Melanocyte of skin (primary cell): ENCODE data around the gene MCUB. TPM values are rescaled to one million over a fixed set of nuclear protein-coding genes. Genes with fewer than 3 reads are reported as not detected.

Experiments
- small RNA-seq, 2 donors: library from RNA; depleted of rRNA; stranded (forward); fragments of <200 nt; gene quantifications; one replicate each; pipeline ENCODE3, GENCODE V24; 2012
- total RNA-seq, 2 donors: library from RNA; depleted of rRNA; stranded (reverse); fragments of >200 nt; gene quantifications; 2 replicates each; pipeline ENCODE4 v1.2.3, GENCODE V29; 2012

The MCUB gene, protein sequence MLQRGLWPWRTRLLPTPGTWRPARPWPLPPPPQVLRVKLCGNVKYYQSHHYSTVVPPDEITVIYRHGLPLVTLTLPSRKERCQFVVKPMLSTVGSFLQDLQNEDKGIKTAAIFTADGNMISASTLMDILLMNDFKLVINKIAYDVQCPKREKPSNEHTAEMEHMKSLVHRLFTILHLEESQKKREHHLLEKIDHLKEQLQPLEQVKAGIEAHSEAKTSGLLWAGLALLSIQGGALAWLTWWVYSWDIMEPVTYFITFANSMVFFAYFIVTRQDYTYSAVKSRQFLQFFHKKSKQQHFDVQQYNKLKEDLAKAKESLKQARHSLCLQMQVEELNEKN
- total RNA-seq = 10 to 100 TPM in 1 of 2 donors, 1 to 10 TPM in 1; 5.5 to 16.7 TPM

GRCh38 chr4:109559983-109560686, at the start of gene MCUB:
Gene MCUB (plus strand): TSS chr4:109560246. CDS start chr4:109560338, 92 bp downstream.

DNA sequence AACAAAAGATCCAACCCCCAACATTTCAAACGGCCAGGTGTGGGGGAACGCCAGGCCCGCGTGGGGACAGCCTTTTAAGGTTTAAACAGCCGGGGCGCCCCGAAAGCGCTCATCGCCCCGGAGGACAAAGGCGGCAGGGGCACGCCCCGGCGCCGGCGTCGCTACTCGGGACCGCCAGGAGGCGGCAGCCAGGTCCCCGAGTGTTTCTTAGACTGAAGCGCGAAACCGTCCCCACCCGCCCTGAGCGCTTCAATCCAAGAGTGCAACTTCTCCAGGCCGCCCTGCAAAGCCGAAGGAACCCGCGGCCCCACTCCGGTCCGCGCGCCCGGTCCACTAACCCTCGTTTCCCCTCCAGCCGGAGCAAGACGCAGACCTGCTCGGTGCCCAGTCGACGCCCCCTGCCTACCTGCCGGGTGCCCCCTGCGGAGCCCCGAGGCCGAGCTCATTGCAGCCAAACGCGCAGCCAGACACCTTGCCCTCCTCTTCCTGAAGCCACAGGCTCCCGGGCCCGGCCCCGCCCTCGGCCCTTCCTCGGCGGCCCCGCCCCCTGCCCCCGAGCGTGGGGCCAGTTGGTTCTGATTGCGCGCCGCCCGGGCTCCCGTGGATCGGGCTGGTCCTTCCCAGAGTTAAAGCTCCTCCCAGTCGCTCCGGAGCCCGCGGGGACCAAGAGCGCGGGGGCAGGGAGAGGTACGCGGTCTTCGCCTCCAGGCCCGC, 143.1 kb downstream of the MCUB start, which contains the start of gene CASP6:
TSS of gene CASP6 (minus strand) at position 496 of the 714 bp plus-strand sequence. CDS start at position 446, 50 bp downstream.

DNA sequence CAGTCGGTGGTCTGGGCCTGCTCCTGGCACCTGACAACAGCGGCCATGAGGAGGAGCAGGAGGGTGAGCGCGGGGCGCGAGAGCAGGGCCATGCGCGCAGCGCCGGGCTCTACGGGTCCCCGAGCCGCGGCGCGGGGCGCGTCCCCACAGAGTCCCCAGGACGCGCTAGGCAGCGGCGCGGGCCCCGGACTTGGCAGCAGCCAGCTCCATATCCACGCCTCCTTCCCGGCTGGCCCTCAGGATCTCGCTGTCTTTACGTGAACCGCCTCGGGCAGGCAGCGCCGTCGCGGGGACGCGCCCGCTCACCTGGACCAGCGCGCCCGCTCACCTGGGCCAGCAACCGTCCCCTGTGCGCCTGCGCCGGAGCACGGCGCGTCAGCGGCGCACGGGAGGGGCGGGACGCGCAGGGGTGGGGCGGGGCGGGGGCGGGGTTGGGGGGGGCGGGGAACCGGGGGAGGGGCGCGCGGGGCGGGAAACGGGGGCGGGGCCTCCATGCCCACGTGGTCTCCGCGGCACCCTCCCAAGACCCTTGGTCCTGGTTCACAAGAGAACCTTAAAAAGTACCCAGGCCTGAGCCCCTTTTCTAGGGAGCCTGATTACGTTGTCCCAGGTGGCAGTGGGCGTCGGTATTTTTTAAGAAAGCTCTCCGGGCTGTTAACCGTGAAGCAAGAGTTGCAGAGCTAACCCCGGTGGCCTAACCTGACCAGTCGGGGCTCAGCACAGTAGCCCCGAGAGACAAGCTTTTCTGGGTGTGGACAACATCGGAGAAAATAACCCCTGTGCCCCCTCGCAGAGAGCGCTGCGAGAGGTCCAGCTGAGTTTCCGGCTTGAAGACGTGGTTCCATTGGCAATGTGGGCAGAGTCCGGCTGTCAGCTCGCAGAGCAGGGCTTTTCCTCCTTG, 169.9 kb downstream of the MCUB start, which contains the start of gene PLA2G12A:
TSS of gene PLA2G12A (minus strand) at position 353 of the 901 bp plus-strand sequence. CDS start at position 92, 261 bp downstream.

Small RNA genes within 50 kb of the gene (small RNA-seq; reads per million reads assigned to genes)
- 0 to 0.29 reads per million in 2 donors for gene HIGD1AP14

Other genes starting within 250 kb of the MCUB start
- gene SEC24B, start 126.4 kb upstream of the MCUB start, total RNA-seq = 10 to 100 TPM; 18.2 to 23.0 TPM
- gene CASP6, start 143.2 kb downstream of the MCUB start, total RNA-seq = 10 to 100 TPM; 24.1 to 40.3 TPM
- 10 to 100 TPM in 1 of 2 donors, 1 to 10 TPM in 1; 9.3 to 11.4 TPM for gene PLA2G12A, start 169.8 kb downstream of the MCUB start, total RNA-seq
- 1 to 10 TPM in 1 of 2 donors, under 1 TPM in 1; 0.33 to 1.0 TPM for gene CFI, start 241.8 kb downstream of the MCUB start, total RNA-seq